Cardiac muscle cell (in vitro differentiated cells and primary cell): ENCODE results near the gene ACD. TPM values are rescaled to one million over a fixed set of nuclear protein-coding genes. Genes with fewer than 3 reads are reported as not detected.

Experiments used
- DNase-seq, 2 donors: peaks; one replicate each; pipeline versions ENCODE4 v3.0.0 to v3.0.0-alpha.2; 2010 to 2017; ENCODE audit warnings: low read depth in 1 of 2, low spot score in 1 of 2
- H3K27ac ChIP-seq: fragments of 200-600 bp; sonication (generic); 2 replicates; pipeline ENCODE4 v1.5.1; 2016
- H3K27me3 ChIP-seq: fragments of 200-600 bp; sonication (generic); 2 replicates; pipeline ENCODE4 v1.6.0; 2016; ENCODE audit warnings: control low read depth
- H3K36me3 ChIP-seq: fragments of 200-600 bp; sonication (generic); 2 replicates; pipeline ENCODE4 v1.5.1; 2016; ENCODE audit warnings: control low read depth
- H3K4me1 ChIP-seq: fragments of 200-600 bp; sonication (generic); 2 replicates; pipeline ENCODE4 v1.8.1; 2017; ENCODE audit warnings: low read depth, mild to moderate bottlenecking, mixed run types
- H3K4me3 ChIP-seq: fragments of 200-600 bp; sonication (generic); 2 replicates; pipeline ENCODE4 v1.5.1; 2016; ENCODE audit warnings: mild to moderate bottlenecking
- H3K9me3 ChIP-seq: fragments of 200-600 bp; sonication (generic); 2 replicates; pipeline ENCODE4 v1.5.1; 2017; ENCODE audit warnings: low read depth, mild to moderate bottlenecking, control low read depth
- polyA plus RNA-seq: library from polyadenylated mRNA; unstranded; fragments of >200 nt; fragmentation: Nextera tagmentation; extraction: Ambion mirVana; gene quantifications from 2 replicates; pipeline ENCODE4 v1.2.1, GENCODE V29; 2016
- total RNA-seq: library from RNA; depleted of rRNA; stranded (reverse); fragments of >200 nt; gene quantifications from 2 replicates; pipeline ENCODE4 v1.2.3, GENCODE V29; 2016
- TF ChIP-seq, protein P1 (sequence below): IDR thresholded peaks from 2 replicates; pipeline ENCODE4 v1.5.1; 2012; ENCODE audit warnings: low read depth, mild to moderate bottlenecking, low read length

ACD gene
- total and polyA plus RNA-seq, 2 experiments from 2014 or later = 17.2 to 31.8 TPM

DNA sequence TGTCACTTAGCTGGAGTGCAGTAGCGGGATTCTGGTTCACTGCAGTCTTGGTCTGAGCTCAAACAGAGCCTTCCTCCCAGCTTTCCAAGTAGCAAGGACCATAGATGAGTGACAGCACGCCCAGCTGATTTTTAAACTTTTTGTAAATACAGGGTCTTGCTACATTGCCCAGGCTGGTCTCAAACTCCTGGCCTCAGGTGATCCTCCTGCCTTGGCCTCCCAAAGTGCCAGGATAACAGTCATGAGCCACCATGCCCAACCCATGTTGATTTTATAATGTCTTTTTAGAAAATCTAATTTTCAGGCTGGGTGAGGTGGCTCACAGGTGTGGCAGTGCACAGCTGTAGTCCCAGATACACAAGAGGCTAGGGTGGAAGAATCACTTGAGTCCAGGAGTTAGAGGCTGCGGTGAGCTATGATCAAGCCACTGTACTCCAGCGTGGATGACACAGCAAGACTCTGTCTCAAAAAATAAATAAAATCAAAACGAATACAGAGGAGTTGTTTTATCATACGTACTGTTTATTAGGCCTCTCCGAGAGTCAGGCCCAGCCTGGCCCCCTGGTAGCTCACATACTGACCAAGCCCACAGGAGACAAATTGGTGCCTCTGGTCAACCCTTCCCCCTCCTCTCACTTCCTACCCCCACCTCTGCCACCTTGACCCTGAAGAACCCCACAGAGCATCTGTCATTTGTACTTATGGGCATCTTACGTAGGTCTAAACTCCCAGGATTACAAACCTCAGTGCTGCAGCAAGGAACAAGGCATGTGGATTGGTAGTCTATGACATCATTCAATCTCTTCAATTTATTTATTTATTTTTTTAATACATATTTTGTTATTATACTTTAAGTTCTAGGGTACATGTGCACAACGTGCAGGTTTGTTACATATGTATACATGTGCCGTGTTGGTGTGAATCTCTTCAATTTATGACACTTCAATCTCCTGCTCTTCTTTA, 20.2 kb upstream of the ACD start:
- H3K9me3 ChIP-seq = no peaks in the 10 kb centered on the region
- TF ChIP-seq, protein P1, sequence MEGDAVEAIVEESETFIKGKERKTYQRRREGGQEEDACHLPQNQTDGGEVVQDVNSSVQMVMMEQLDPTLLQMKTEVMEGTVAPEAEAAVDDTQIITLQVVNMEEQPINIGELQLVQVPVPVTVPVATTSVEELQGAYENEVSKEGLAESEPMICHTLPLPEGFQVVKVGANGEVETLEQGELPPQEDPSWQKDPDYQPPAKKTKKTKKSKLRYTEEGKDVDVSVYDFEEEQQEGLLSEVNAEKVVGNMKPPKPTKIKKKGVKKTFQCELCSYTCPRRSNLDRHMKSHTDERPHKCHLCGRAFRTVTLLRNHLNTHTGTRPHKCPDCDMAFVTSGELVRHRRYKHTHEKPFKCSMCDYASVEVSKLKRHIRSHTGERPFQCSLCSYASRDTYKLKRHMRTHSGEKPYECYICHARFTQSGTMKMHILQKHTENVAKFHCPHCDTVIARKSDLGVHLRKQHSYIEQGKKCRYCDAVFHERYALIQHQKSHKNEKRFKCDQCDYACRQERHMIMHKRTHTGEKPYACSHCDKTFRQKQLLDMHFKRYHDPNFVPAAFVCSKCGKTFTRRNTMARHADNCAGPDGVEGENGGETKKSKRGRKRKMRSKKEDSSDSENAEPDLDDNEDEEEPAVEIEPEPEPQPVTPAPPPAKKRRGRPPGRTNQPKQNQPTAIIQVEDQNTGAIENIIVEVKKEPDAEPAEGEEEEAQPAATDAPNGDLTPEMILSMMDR = no peak
- H3K36me3 ChIP-seq = no peaks in the 10 kb centered on the region
- H3K27ac ChIP-seq = no peak overlapping the region
- no peak for DNase-seq
- H3K4me3 ChIP-seq = no peak overlapping the region
- H3K27me3 ChIP-seq = peaks cover 96% of the 10 kb centered on the region
- no peaks in the 10 kb centered on the region for H3K4me1 ChIP-seq

- peaks cover 97% of the 10 kb centered on the region for H3K27me3 ChIP-seq
- no peaks in the 10 kb centered on the region for H3K4me1 ChIP-seq
- TF ChIP-seq, protein P1 = no peak
- H3K9me3 ChIP-seq = no peaks in the 10 kb centered on the region
- no peak for DNase-seq
- H3K27ac ChIP-seq = no peak overlapping the region
- H3K36me3 ChIP-seq = no peaks in the 10 kb centered on the region
- H3K4me3 ChIP-seq = no peak overlapping the region
Measured at GRCh38 chr16:67678354-67679023, 18.4 kb upstream of the ACD start.

DNA sequence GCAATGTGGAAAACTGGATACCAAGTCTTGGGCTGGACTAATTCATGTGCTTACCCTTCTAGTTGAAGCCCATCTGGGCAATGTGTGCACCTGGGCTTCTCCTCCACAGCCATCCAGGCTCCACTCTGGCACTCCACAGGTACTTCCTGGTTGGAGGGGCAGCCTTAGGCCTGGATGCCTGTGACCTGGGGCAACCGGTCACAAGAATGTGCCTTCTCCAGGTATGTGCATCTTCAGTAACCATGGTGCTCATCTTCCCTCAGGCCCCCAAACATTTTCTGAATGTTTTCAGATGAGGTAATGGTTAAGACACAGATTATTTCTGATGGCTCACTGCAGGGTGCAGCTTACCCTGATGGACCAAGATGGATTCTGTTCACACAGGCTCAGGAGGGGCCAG, 17.7 kb upstream of the ACD start:
- TF ChIP-seq, protein P1 = no peak
- Histone ChIP-seq H3K27me3 (peaks cover 96% of the 10 kb centered on the region), H3K4me3 (no peak overlapping the region), H3K9me3 (no peaks in the 10 kb centered on the region), H3K4me1 (no peaks in the 10 kb centered on the region), H3K36me3 (no peaks in the 10 kb centered on the region), H3K27ac (no peak overlapping the region)
- no peak for DNase-seq

DNA sequence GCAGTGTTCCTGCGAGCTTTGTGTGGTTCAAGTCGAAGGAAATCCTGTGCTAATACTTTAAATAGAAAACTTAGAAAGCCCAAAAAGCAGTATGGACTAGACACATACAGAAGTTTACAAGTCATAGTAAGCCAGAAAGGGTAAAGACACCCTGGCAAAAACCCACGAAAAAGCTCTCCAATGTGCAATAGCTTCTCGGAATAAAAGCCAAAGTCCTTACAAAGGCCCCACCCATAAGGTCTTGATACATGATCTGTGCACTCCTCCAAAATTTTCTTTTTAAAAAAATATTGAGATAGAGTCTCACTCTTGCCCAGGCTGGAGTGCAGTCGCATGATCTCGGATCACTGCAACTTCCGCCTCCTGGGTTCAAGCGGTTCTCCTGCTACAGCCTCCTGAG, 16.9 kb upstream of the ACD start:
- TF ChIP-seq, protein P1 = no peak
- H3K4me3 ChIP-seq = no peak overlapping the region
- H3K27me3 ChIP-seq = peaks cover 93% of the 10 kb centered on the region
- no peak for DNase-seq
- H3K4me1 ChIP-seq = no peaks in the 10 kb centered on the region
- no peaks in the 10 kb centered on the region for H3K9me3 ChIP-seq
- H3K27ac ChIP-seq = no peak overlapping the region
- H3K36me3 ChIP-seq = no peaks in the 10 kb centered on the region

DNA sequence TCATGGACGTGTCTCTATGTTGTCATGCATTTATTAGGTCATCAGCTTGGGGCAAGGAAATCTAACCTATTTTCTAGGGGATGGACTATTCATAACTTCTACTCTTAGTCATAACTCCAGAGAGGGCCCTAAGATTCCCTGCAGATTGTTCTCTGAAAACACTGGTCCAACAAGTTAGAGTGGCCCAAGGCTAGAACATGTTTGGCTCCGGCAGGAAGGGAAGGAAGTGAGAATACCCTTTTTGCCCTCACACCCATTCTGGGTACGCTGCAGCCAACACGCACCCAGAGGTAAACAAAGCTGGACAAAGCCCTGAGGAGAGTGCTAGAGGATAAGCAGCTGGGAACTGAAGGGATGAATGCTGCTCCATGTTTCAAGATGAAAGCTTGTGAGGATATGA, 16.5 kb upstream of the ACD start:
- H3K9me3 ChIP-seq = no peaks in the 10 kb centered on the region
- TF ChIP-seq, protein P1 = no peak
- no peaks in the 10 kb centered on the region for H3K4me1 ChIP-seq
- H3K27ac ChIP-seq = no peak overlapping the region
- no peak overlapping the region for H3K4me3 ChIP-seq
- no peak for DNase-seq
- H3K27me3 ChIP-seq = peaks cover 89% of the 10 kb centered on the region
- H3K36me3 ChIP-seq = no peaks in the 10 kb centered on the region
